Measurements from ENCODE around the gene MON2.
"Not testable (repeated sequence)": the region's sequence is repeated elsewhere in the genome, so short reads cannot be mapped to it uniquely, and the experiment has no call there.

The MON2 gene

GRCh38 chr12:62543741-62544140 is 77.1 kb downstream of the MON2 start:
- DNase-seq (ENCODE audit: low spot score): no peak

- no peak for DNase-seq (ENCODE audit: low spot score)
These were observed 86.4 kb downstream of the MON2 start for GRCh38 chr12:62552906-62553556.

GRCh38 chr12:62559366-62559765 is 92.7 kb downstream of the MON2 start:
- DNase-seq (ENCODE audit: low spot score): not testable (repeated sequence)

- no peak for DNase-seq (ENCODE audit: low spot score)
These were observed 96.2 kb downstream of the MON2 start for GRCh38 chr12:62562846-62563245.

GRCh38 chr12:62575036-62575435 is 108.4 kb downstream of the MON2 start:
- DNase-seq (ENCODE audit: low spot score): no peak

GRCh38 chr12:62576503-62576902 is 109.9 kb downstream of the MON2 start:
- DNase-seq (ENCODE audit: low spot score): no peak

- no peak for DNase-seq (ENCODE audit: low spot score)
These were observed 112.1 kb downstream of the MON2 start for GRCh38 chr12:62578726-62579125.

GRCh38 chr12:62581288-62582064 is 114.8 kb downstream of the MON2 start:
- DNase-seq (ENCODE audit: low spot score): no peak

- DNase-seq (ENCODE audit: low spot score): no peak
These were observed 115.4 kb downstream of the MON2 start for GRCh38 chr12:62582065-62582366.

GRCh38 chr12:62584619-62585018 is 118.0 kb downstream of the MON2 start:
- no peak for DNase-seq (ENCODE audit: low spot score)

GRCh38 chr12:62586850-62587249 is 120.2 kb downstream of the MON2 start:
- DNase-seq (ENCODE audit: low spot score): no peak

- no peak for DNase-seq (ENCODE audit: low spot score)
These were observed 122.3 kb downstream of the MON2 start for GRCh38 chr12:62588916-62589315.

- no peak for DNase-seq (ENCODE audit: low spot score)
These were observed 130.6 kb downstream of the MON2 start for GRCh38 chr12:62597253-62597652.

GRCh38 chr12:62598846-62599245 is 132.2 kb downstream of the MON2 start:
- no peak for DNase-seq (ENCODE audit: low spot score)

GRCh38 chr12:62599854-62600437 is 133.3 kb downstream of the MON2 start:
- no peak for DNase-seq (ENCODE audit: low spot score)

GRCh38 chr12:62601765-62602164 is 135.1 kb downstream of the MON2 start:
- no peak for DNase-seq (ENCODE audit: low spot score)

- peak; percentile 95 for DNase-seq (ENCODE audit: low spot score)
These were observed 135.8 kb downstream of the MON2 start for GRCh38 chr12:62602255-62603060.

- peak; percentile 91 for DNase-seq (ENCODE audit: low spot score)
These were observed 136.6 kb downstream of the MON2 start for GRCh38 chr12:62603061-62603810.

GRCh38 chr12:62603811-62604098 is 137.1 kb downstream of the MON2 start:
- no peak for DNase-seq (ENCODE audit: low spot score)

- DNase-seq (ENCODE audit: low spot score): no peak
These were observed 137.7 kb downstream of the MON2 start for GRCh38 chr12:62604373-62604772.

- DNase-seq (ENCODE audit: low spot score): no peak
These were observed 138.2 kb downstream of the MON2 start for GRCh38 chr12:62604871-62605270.

- DNase-seq (ENCODE audit: low spot score): no peak
These were observed 139.4 kb downstream of the MON2 start for GRCh38 chr12:62605981-62606380.
